GM12892 (cell line): ENCODE data around the gene NKG7.

Experiments used
- POLR2A ChIP-seq: IDR thresholded peaks from 2 replicates; pipeline ENCODE4 v1.6.1; 2011; ENCODE audit warnings: low read depth, low read length, control low read depth
- POLR2AphosphoS5 ChIP-seq: IDR thresholded peaks from 2 replicates; pipeline ENCODE4 v1.6.1; 2011; ENCODE audit warnings: low read depth, low read length, control low read depth
- TAF1 ChIP-seq: IDR thresholded peaks from 2 replicates; pipeline ENCODE4 v1.6.1; 2011; ENCODE audit warnings: low read depth, mild to moderate bottlenecking, control low read depth, low read length, borderline replicate concordance

DNA sequence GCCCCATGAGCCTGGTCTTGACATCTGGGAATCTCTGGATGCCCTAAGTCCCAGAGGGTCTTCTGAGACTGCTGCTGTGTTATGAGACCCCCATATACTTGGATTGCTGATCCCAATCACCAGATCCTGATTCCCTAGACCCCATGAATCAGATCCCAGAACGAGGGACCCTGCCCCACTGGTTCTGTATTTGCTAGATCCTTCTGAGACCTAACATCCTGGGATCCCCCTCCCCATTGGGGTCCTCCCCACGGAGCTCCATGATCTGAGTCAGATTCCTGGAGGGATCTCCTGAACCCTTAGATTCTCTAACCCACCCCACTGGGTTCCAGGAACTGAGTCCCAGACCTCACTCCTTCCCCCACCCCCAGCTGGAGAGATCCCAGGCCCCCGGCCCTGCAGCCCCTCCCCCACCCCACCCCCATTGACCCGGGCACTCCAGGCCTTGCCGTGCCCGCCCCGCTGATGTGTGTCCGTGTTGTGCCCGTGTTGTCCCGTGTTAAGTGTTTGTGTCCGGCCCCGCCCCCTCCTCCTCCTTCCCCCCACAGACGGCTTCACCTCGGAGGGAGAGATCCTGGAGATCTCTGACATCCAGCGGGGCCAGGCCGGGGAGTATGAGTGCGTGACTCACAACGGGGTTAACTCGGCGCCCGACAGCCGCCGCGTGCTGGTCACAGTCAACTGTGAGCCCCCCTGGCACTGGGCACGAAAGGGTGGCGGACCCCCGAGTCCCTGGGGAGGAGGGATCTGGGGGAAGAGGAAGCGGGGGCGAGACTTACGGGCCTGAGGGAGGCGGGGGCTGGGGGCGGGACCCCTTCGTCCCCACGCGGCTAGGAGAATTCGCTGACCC is 46.0 kb downstream of the NKG7 start:
- TF ChIP-seq POLR2A (no peak), POLR2AphosphoS5 (no peak), TAF1 (no peak)
